Liver (tissue), 3 donors: ENCODE measurements around the gene CITED2.

Experiments
- ATF3 ChIP-seq: IDR thresholded peaks from 2 replicates; pipeline ENCODE4 v1.6.1; 2016; ENCODE audit warnings: antibody characterized with exemption
- CTCF ChIP-seq: fragments of 150-350 bp; IDR thresholded peaks from 2 replicates; pipeline ENCODE4 v1.5.1; 2017; ENCODE audit warnings: improper control_type of control experiment, low read depth, low read length; ENCODE audit not compliant: missing input control
- EGR1 ChIP-seq, 2 donors: IDR thresholded peaks; 2 replicates each; pipeline ENCODE4 v1.6.1; 2016 to 2018; ENCODE audit warnings: antibody characterized with exemption in 2 of 2, low read depth in 2 of 2
- JUND ChIP-seq, 2 donors: IDR thresholded peaks; 2 replicates each; pipeline ENCODE4 v1.6.1; 2016; ENCODE audit warnings: antibody characterized with exemption in 2 of 2
- MAX ChIP-seq: IDR thresholded peaks from 2 replicates; pipeline ENCODE4 v1.6.1; 2016; ENCODE audit warnings: antibody characterized with exemption
- REST ChIP-seq: IDR thresholded peaks from 2 replicates; pipeline ENCODE4 v1.6.1; 2016; ENCODE audit warnings: antibody characterized with exemption, mild to moderate bottlenecking
- RXRA ChIP-seq, 2 donors: IDR thresholded peaks; 2 replicates each; pipeline ENCODE4 v1.6.1; 2017 to 2018; ENCODE audit warnings: antibody characterized with exemption in 2 of 2, mild to moderate bottlenecking in 1 of 2
- SP1 ChIP-seq: IDR thresholded peaks from 2 replicates; pipeline ENCODE4 v1.6.1; 2018; ENCODE audit warnings: antibody characterized with exemption, mild to moderate bottlenecking
- TAF1 ChIP-seq: conservative IDR thresholded peaks from 2 replicates; pipeline ENCODE4 v1.6.1; 2016; ENCODE audit warnings: antibody characterized with exemption, mild to moderate bottlenecking
- YY1 ChIP-seq: IDR thresholded peaks from 2 replicates; pipeline ENCODE4 v1.6.1; 2016; ENCODE audit warnings: antibody characterized with exemption, mild to moderate bottlenecking
- donor health status: healthy.
- donor health status: healthy.

GRCh38 chr6:139364982-139365379, 9.5 kb downstream of the CITED2 start:
- no peak for TF ChIP-seq CTCF
- TF ChIP-seq TAF1 = no peak
- no peak for TF ChIP-seq SP1
- TF ChIP-seq EGR1 (IDR thresholded peaks at IDR 0.05; ENCODE audit: low read depth in 2 of 2) = no peak
- TF ChIP-seq ATF3 = no peak
- no peak for TF ChIP-seq JUND (IDR thresholded peaks at IDR 0.05)
- no peak for TF ChIP-seq REST
- no peak for TF ChIP-seq RXRA (IDR thresholded peaks at IDR 0.05)
- TF ChIP-seq YY1 = no peak
- no peak for TF ChIP-seq MAX
